Trophoblast cell (in vitro differentiated cells and primary cell): ENCODE measurements around the gene ZNF175.

Experiments
- DNase-seq, 2 donors: peaks; one replicate each; pipeline ENCODE4 v3.0.0-alpha.2; 2016
- H2AFZ ChIP-seq: 2 replicates; pipeline ENCODE4 v1.6.1; 2013; ENCODE audit warnings: low read length, moderate library complexity, mild to moderate bottlenecking; ENCODE audit not compliant: insufficient read depth, poor library complexity
- H2AK5ac ChIP-seq: 2 replicates; pipeline ENCODE4 v1.6.1; 2013; ENCODE audit warnings: mild to moderate bottlenecking, low read length
- H2BK120ac ChIP-seq: 2 replicates; pipeline ENCODE4 v1.6.1; 2013; ENCODE audit warnings: low read length, mild to moderate bottlenecking, moderate library complexity; ENCODE audit not compliant: insufficient read depth, poor library complexity
- H2BK12ac ChIP-seq: 2 replicates; pipeline ENCODE4 v1.6.1; 2013; ENCODE audit warnings: mild to moderate bottlenecking, low read length, moderate library complexity
- H2BK5ac ChIP-seq: 2 replicates; pipeline ENCODE4 v1.6.1; 2013; ENCODE audit warnings: low read length, low read depth, moderate library complexity, mild to moderate bottlenecking; ENCODE audit not compliant: poor library complexity
- H3K14ac ChIP-seq: 2 replicates; pipeline ENCODE4 v1.6.1; 2013; ENCODE audit warnings: mild to moderate bottlenecking, low read length
- H3K18ac ChIP-seq: 2 replicates; pipeline ENCODE4 v1.6.1; 2013; ENCODE audit warnings: mild to moderate bottlenecking, low read length
- H3K23ac ChIP-seq: 2 replicates; pipeline ENCODE4 v1.6.1; 2013; ENCODE audit warnings: low read length
- H3K27ac ChIP-seq: 2 replicates; pipeline ENCODE4 v1.5.1; 2013; ENCODE audit warnings: low read depth, mild to moderate bottlenecking, inconsistent platforms, low read length, moderate library complexity
- H3K27me3 ChIP-seq: 2 replicates; pipeline ENCODE4 v1.6.1; 2013; ENCODE audit warnings: inconsistent platforms, mild to moderate bottlenecking, low read length, moderate library complexity; ENCODE audit not compliant: insufficient read depth
- H3K36me3 ChIP-seq, 2 experiments: 1 replicate in 1 of 2; 2 replicates in 1 of 2; pipeline ENCODE4 v1.6.1; 2013; ENCODE audit warnings: low read length in 2 of 2, mild to moderate bottlenecking in 2 of 2, moderate library complexity in 1 of 2; ENCODE audit not compliant: insufficient read depth in 2 of 2, control insufficient read depth in 1 of 2
- H3K4ac ChIP-seq: 2 replicates; pipeline ENCODE4 v1.6.1; 2013; ENCODE audit warnings: low read depth, mild to moderate bottlenecking, low read length, moderate library complexity
- H3K4me1 ChIP-seq, 2 experiments: 1 replicate in 1 of 2; 2 replicates in 1 of 2; pipeline ENCODE4 v1.6.1; 2013; ENCODE audit warnings: low read length in 2 of 2, mild to moderate bottlenecking in 2 of 2, moderate library complexity in 1 of 2; ENCODE audit not compliant: insufficient read depth in 2 of 2, control insufficient read depth in 1 of 2
- H3K4me2 ChIP-seq: 2 replicates; pipeline ENCODE4 v1.6.1; 2013; ENCODE audit warnings: inconsistent platforms, mild to moderate bottlenecking, low read length, moderate library complexity
- H3K4me3 ChIP-seq: 2 replicates; pipeline ENCODE4 v1.5.1; 2013; ENCODE audit warnings: mild to moderate bottlenecking, low read depth, low read length, inconsistent platforms
- H3K79me1 ChIP-seq: one replicate; pipeline ENCODE4 v1.6.1; 2013; ENCODE audit warnings: low read length
- H3K79me2 ChIP-seq: 2 replicates; pipeline ENCODE4 v1.6.1; 2013; ENCODE audit warnings: low read length, mild to moderate bottlenecking; ENCODE audit not compliant: control insufficient read depth, insufficient read depth, poor library complexity
- H3K9ac ChIP-seq: 2 replicates; pipeline ENCODE4 v1.6.1; 2013; ENCODE audit warnings: mild to moderate bottlenecking, low read length
- H3K9me3 ChIP-seq: 2 replicates; pipeline ENCODE4 v1.6.1; 2013; ENCODE audit warnings: low read depth, mild to moderate bottlenecking, control low read depth, inconsistent platforms, low read length; ENCODE audit not compliant: insufficient read depth
- H4K12ac ChIP-seq: 2 replicates; pipeline ENCODE4 v1.6.1; 2013; ENCODE audit warnings: low read depth, mild to moderate bottlenecking, low read length, moderate library complexity
- H4K8ac ChIP-seq: 2 replicates; pipeline ENCODE4 v1.6.1; 2013; ENCODE audit warnings: low read depth, mild to moderate bottlenecking, low read length, moderate library complexity
- H4K91ac ChIP-seq: one replicate; pipeline ENCODE4 v1.6.1; 2013; ENCODE audit warnings: low read depth, mild to moderate bottlenecking, low read length, moderate library complexity
- WGBS: extraction: QIAGEN DNeasy Blood & Tissue Kit; methylation state at CpG from one replicate; pipeline ENCODE4 v1.1.7; 2013; ENCODE audit warnings: missing lambda C conversion rate; ENCODE audit not compliant: insufficient read length, insufficient coverage; ENCODE audit errors: extremely low coverage; 5-methylcytosine and 5-hydroxymethylcytosine counted together

ZNF175 gene

DNA sequence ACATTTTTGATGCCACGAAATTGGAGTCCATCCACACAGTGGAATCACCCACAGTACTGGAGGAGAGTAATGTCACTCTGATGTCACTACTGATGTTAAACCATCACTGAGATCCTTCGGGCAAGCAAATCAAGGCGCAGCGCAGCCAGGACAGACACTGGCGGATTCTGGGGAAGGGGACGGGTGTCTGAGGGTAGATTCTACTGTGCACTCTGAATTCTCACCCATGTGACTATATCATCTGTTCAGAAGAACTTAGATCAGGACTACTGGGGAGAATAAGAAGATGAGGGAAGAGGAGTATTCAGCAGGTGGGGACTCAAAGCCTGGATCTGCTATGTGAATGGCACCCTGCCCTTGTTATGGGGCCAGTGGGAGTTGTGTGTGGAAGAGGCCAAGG is 27.0 kb upstream of the ZNF175 start:
- no peak overlapping the region for H2AK5ac ChIP-seq
- H3K79me1 ChIP-seq, result peaks cover 20% of the 10 kb centered on the region
- H3K4ac ChIP-seq, result no peak overlapping the region
- H2BK12ac ChIP-seq, result peak overlapping the region; percentile 2
- peaks cover 13 to 14% of the 10 kb centered on the region in 2 experiments for H3K4me1 ChIP-seq
- no peak overlapping the region for H3K23ac ChIP-seq
- no peak overlapping the region for H3K27ac ChIP-seq
- H3K9ac ChIP-seq, result no peak overlapping the region
- H3K14ac ChIP-seq, result no peak overlapping the region
- H3K27me3 ChIP-seq, result no peaks in the 10 kb centered on the region
- H2AFZ ChIP-seq, result no peak overlapping the region
- no peak overlapping the region for H3K4me3 ChIP-seq
- H3K4me2 ChIP-seq, result no peak overlapping the region
- H3K9me3 ChIP-seq, result peaks cover 44% of the 10 kb centered on the region
- WGBS, result no CpG with 5 or more reads among the region's 6 CpGs
- H3K79me2 ChIP-seq, result no peaks in the 10 kb centered on the region
- no peak overlapping the region for H4K8ac ChIP-seq
- no peaks in the 10 kb centered on the region for H3K36me3 ChIP-seq
- H3K18ac ChIP-seq, result no peak overlapping the region
- DNase-seq, result no peak
- H2BK120ac ChIP-seq, result no peak overlapping the region
- H4K91ac ChIP-seq, result no peak overlapping the region
- H2BK5ac ChIP-seq, result no peak overlapping the region
- H4K12ac ChIP-seq, result no peak overlapping the region

- Histone ChIP-seq H2AK5ac (no peak overlapping the region), H3K27ac (peak overlapping the region; percentile 65), H4K12ac (no peak overlapping the region), H2BK120ac (peak overlapping the region; percentile 48), H3K27me3 (no peaks in the 10 kb centered on the region), H3K4me3 (no peak overlapping the region), H3K9me3 (peaks cover 48% of the 10 kb centered on the region), H3K4ac (no peak overlapping the region), H3K4me2 (no peak overlapping the region), H4K91ac (peak overlapping the region; percentile 69), H3K9ac (no peak overlapping the region), H2AFZ (no peak overlapping the region), H3K18ac (no peak overlapping the region), H2BK5ac (peak overlapping the region; percentile 37), H4K8ac (no peak overlapping the region), H3K23ac (no peak overlapping the region), H2BK12ac (peak overlapping the region; percentile 13), H3K36me3 (no peaks in the 10 kb centered on the region), H3K14ac (peak overlapping the region; percentile 11), H3K4me1 (peaks cover 13 to 14% of the 10 kb centered on the region in 2 experiments), H3K79me1 (peaks cover 20% of the 10 kb centered on the region), H3K79me2 (no peaks in the 10 kb centered on the region)
- DNase-seq, result no peak
- no CpG with 5 or more reads among the region's 5 CpGs for WGBS
Measured at GRCh38 chr19:51546107-51546649, 24.9 kb upstream of the ZNF175 start.

GRCh38 chr19:51546650-51547396 is 24.3 kb upstream of the ZNF175 start:
- peak in 1 of 2 donors; percentile 40 for DNase-seq
- Histone ChIP-seq H3K23ac (no peak overlapping the region), H2AFZ (no peak overlapping the region), H2BK120ac (peak overlapping the region; percentile 79), H2BK5ac (peak overlapping the region; percentile 72), H3K79me2 (no peaks in the 10 kb centered on the region), H3K4me3 (no peak overlapping the region), H3K14ac (peak overlapping the region; percentile 0), H2AK5ac (peak overlapping the region; percentile 67), H3K4me1 (peaks cover 13 to 14% of the 10 kb centered on the region in 2 experiments), H3K4ac (peak overlapping the region; percentile 21), H3K79me1 (peaks cover 20% of the 10 kb centered on the region), H4K91ac (peak overlapping the region; percentile 94), H3K18ac (peak overlapping the region; percentile 73), H2BK12ac (peak overlapping the region; percentile 56), H3K9ac (no peak overlapping the region), H3K9me3 (peaks cover 44% of the 10 kb centered on the region), H3K4me2 (no peak overlapping the region), H3K36me3 (no peaks in the 10 kb centered on the region), H3K27ac (peak overlapping the region; percentile 86), H3K27me3 (no peaks in the 10 kb centered on the region), H4K12ac (no peak overlapping the region), H4K8ac (no peak overlapping the region)
- WGBS, result no CpG with 5 or more reads among the region's 10 CpGs

DNA sequence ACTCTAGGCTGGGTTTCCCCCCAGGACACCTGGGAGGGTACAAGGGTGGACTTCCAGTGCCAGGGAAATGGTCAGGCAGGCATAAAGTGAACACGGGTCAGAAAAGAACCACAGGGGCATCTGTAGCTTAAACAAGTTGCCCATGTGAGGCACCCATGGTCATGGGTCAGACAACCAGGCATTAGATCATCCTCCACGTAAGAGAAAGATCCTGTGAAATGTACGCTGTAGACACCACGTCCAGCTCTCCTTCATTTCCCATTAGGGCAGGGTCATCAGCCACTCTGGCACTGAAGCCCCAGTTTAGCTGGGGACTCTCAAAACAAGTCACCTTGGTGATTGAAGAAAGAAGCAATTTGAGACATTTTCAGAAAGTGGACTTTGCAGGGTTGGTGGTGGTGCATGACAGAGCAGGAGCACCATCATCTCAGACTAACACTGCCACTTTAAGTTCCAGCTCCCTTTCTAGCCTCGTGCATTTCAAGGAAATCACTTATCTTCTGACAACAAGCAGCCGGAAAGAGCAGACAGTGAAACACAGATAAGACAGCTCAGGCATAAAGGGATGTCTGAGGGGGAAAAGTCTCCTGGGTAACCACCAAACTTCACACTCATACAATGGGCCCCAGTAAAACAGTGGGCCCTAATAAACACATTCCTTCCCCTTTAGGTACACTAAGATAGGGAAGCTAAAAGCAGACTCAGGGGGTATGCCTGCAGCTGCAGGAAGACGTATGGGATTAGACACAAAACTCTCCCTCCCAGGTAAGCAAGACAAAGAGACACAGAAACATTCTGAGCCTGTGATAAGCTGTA is 23.5 kb upstream of the ZNF175 start:
- no CpG with 5 or more reads among the region's 7 CpGs for WGBS
- peak overlapping the region; percentile 56 for H2BK12ac ChIP-seq
- H4K12ac ChIP-seq, result no peak overlapping the region
- no peaks in the 10 kb centered on the region for H3K27me3 ChIP-seq
- H3K18ac ChIP-seq, result peak overlapping the region; percentile 73
- no peak overlapping the region for H3K23ac ChIP-seq
- no peak overlapping the region for H3K4me3 ChIP-seq
- H2AFZ ChIP-seq, result no peak overlapping the region
- peaks cover 40% of the 10 kb centered on the region for H3K9me3 ChIP-seq
- H3K79me1 ChIP-seq, result peaks cover 14% of the 10 kb centered on the region
- H3K9ac ChIP-seq, result no peak overlapping the region
- peak overlapping the region; percentile 79 for H2BK120ac ChIP-seq
- DNase-seq, result no peak
- peak overlapping the region; percentile 86 for H3K27ac ChIP-seq
- peak overlapping the region; percentile 72 for H2BK5ac ChIP-seq
- H3K36me3 ChIP-seq, result no peaks in the 10 kb centered on the region
- peak overlapping the region; percentile 67 for H2AK5ac ChIP-seq
- H3K14ac ChIP-seq, result peak overlapping the region; percentile 0
- peak overlapping the region; percentile 94 for H4K91ac ChIP-seq
- H3K4me1 ChIP-seq, result peaks cover 9 to 10% of the 10 kb centered on the region in 2 experiments
- no peaks in the 10 kb centered on the region for H3K79me2 ChIP-seq
- H4K8ac ChIP-seq, result peak overlapping the region; percentile 22
- no peak overlapping the region for H3K4me2 ChIP-seq
- peak overlapping the region; percentile 21 for H3K4ac ChIP-seq
